ENCODE measurements around the gene LRRC2.
"Not testable (repeated sequence)": the region's sequence is repeated elsewhere in the genome, so short reads cannot be mapped to it uniquely, and the experiment has no call there.

The LRRC2 gene

DNA sequence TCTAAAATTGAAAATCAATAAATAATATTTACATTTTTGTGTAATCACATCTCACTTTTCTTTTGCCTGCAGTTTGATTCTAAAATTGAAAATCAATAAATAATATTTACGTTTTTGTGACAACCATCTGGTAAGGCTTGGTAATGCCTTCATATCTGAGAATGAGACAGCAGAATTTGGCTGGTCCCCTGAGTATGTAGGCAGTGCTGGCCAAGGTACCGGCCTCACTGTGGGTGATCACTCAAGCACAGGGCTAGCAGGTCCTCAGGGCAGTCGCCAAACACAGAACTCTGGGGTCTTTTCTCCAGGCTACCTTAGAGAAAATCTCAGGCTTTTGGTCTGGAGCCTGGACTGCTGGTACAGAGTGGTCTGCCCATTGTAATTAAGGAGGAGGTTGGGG lies 42.1 kb downstream of the LRRC2 start:
- DNase-seq (ENCODE audit: low read depth): no peak

DNA sequence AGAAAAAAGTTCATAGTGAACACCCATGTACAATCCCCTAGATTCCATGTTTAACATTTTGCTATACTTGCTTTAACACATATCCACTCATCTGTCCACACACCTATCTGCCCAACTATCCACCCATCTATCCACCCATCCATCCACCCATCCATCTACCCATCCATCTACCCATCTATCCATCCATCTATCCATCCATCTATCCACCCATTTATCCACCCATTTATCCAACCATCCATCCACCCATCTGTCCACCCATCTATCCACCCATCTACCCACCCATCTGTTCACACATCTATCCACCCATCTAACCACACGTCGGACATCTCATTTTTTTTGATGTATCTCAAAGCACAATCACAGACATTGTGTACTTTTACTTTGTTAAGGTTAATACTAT lies 42.5 kb downstream of the LRRC2 start:
- DNase-seq (ENCODE audit: low read depth): no peak

DNA sequence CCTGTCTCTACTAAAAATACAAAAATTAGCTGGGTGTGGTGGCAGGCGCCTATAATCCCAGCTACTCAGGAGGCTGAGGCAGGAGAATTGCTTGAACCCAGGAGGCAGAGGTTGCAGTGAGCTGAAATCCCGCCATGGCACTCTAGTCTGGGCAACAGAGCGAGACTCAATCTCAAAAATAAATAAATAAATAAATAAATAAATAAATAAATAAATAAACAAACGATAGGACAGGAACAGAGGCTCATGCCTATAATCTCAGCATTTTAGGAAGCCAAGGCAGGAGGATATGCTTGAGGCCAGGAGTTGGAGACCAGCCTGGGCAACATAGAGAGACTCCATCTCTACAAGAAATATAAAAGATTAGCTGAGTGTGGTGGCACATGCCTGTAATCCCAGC lies 43.9 kb downstream of the LRRC2 start:
- not testable (repeated sequence) for DNase-seq (ENCODE audit: low read depth)

DNA sequence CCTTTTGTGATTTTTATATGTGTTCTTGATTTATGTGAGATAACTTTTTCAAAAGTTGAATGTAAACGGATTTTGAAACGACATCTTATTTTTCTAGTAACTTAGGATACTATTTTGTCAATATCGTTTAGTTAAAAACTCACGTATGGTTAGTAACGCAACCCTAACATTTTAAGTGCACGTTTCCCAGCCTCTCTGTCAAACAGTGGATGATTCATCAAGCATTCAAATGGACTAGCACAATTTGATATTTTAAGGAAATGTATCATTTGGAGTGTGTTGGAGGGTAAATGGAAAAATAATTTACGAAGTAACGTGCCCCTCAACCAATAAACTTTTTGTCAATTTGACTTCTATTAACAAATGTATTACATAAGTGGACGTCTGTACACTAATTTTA lies 45.0 kb downstream of the LRRC2 start:
- DNase-seq (ENCODE audit: low read depth): no peak

DNA sequence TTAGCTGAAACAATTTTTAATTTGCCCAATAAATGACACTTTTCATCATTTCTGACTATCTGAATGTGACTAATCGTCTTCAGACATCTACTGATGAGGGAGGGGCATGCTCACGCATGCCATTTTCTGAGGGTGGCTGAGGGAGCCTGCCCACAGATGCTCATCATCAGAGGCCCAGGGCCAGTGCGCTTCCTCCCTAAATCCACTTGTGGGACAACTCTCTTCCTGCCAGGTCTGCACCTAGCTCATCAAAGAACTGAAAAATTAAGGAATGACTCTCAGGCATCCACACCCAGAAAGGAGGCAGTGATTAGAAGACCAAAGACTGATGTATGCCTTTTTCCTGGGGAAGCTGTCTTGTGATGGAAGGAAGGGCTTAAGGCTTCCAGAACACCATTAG lies 45.6 kb downstream of the LRRC2 start:
- DNase-seq (ENCODE audit: low read depth): no peak

DNA sequence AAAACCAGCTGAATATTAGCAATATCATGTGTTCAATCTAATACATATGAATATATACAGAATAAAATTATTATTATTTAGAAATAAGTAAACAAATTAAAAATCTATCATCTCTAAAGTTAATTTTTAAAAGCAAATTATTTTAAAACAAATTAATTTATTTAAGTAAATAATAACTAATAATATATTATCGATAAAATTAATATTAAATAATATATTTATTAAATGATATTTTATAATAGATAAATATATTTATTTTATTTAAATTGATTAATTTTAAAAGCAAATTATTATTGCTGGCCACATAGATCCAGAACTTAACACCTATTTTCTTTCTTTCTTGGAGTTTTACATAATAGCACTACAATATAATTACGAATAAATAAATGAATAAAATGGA lies 46.1 kb downstream of the LRRC2 start:
- no peak for DNase-seq (ENCODE audit: low read depth)

DNA sequence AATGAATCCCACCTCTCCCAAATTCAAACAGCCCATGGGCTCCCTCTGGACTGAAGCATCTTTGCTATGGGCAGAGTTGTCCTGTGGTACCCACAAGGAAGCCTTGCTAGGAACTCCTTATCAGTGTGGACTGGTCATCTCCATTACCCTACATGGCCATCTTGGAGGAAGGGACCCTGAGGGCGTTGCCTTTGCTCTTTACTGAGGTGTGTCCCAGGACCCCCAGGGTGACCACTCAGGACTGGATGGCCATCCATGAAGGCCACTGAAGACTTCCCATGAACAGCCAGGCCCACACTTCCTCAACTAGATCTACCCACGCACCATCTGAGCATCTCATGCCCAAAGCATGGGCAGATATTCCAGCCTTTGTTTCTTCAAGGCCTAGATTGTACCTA lies 48.3 kb downstream of the LRRC2 start:
- no peak for DNase-seq (ENCODE audit: low read depth)

DNA sequence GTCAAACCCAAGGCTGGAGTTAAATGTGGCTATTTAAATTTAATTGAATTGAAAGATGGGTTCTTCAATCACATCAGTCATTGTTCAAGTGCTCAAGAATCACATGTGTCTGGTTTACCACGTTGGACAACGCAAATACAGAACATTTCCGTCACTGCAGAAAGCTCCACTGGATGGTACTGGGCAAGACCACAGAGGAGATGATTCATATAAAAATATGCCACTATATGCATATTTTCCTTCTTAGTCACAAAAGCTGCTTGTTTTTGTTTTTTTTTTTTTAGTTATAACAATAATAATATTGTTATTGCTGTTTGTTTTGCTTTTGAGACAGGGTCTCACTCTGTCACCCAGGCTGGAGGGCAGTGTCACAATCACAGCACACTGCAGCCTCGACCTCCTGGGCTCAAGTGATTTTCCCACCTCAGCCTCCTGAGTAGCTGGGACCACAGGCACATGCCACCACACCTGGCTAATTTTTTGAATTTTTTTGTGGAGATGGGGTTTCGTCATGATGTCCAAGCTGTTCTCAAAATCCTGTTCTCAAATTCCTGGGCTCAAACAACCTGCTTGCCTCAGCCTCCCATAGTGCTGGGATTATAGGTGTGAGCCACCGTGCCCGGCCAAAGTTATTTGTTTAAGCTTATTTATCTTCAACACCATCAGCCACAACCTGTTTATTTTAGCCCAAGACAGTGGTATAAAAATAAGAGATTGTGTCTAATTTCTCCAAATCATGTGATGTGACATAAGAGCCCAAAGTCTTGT lies 48.9 kb downstream of the LRRC2 start:
- no peak for DNase-seq (ENCODE audit: low read depth)

DNA sequence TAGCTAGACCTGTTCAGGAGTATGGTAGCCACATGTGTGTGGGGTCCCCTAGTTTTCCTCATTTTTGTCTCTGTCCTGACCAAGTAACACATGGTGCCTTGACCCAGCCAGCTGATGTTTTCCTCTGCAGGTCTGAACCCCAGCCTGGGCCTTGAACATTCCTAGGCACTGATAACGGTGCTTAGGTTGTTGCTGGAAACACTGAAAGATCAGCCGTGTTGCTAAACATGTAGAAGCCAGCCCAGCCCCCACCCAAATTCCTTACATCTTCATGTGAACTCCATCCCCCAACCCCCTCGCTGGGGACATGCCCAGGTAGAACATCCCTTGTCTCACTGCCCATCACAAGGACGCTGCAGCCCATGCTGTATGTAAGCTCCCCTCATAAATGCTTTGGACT lies 49.6 kb downstream of the LRRC2 start:
- DNase-seq (ENCODE audit: low read depth): no peak

DNA sequence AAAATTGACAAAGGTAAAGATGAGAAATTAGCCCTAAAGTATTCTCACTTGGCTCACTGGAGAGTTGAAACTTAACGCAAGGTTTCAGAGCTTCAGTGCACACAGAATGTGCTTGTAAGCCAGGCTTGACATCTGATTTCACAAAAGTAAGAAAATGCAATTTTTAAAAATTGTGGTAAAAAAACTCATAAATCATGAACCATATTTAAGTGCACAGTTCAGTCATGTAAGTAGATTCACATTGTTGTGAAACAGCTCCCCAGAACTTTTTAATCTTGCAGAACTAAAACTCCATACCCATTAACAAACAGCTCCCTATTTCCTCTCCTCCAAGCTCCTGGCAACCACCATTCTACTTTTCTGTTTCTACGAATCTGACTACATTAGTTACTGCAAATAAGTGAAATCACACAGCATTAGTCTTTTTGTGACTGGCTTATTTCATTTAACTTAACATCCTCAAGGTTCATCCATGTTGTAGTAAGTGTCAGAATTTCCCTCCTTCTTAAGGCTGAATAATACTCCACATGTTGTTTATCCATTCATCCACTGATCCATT lies 53.8 kb downstream of the LRRC2 start:
- no peak for DNase-seq (ENCODE audit: low read depth)

DNA sequence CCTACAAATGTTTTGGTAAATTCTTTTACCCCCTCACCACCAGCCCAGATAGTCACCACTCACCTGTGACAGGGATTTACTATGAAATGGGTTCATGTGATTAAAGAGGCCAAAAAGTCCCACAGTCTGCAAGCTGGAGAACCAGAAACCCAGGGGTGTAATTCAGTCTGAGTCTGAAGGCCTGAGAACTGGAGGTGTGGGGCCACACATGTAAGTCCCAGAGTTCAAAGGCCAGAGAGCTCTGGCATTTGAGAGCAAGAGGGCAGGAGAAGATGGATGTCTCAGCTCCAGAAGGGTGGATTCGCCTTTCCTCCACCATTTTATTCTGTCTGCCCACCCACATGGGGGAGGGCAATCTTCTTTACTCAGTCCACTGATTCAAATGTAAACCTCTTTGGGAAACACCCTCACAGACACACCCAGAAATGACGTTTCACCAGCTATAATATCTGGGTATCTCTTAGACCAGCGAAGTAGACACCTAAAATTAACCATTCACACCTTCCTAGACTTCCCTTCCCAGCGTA lies 56.4 kb downstream of the LRRC2 start:
- no peak for DNase-seq (ENCODE audit: low read depth)

DNA sequence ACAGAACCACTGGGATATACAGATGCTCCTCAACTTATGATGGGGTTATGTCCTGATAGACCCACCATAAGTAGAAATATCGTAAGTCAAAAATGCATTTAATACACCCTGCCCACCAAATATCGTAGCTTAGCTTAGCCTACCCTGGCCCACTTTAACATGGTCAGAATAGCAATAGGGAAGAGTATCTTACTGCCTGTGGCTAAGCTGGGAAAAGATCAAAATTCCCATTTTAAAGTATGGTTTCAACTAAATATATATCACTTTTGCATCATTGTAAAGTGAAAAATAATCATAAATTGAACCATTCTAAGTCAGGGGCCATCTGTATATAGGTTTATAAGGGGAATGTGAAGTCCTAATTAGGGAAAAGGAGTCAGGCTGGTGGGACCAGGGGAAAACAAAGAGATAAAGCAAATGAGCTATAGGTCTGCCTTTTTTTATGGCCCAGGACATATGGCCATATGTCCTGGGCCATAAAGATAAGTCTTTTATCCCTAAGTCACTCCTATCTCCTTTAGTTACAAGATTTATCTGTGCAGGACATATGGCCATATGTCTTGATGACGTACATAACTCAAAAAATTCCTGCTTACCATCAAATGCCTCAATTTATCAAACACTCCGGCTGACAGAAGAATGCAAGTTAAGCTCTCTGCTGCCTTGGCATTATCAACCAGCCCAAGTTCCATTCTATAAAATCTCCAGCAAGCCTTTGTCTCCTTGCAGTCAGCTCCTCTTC lies 57.1 kb downstream of the LRRC2 start:
- DNase-seq (ENCODE audit: low read depth): no peak

DNA sequence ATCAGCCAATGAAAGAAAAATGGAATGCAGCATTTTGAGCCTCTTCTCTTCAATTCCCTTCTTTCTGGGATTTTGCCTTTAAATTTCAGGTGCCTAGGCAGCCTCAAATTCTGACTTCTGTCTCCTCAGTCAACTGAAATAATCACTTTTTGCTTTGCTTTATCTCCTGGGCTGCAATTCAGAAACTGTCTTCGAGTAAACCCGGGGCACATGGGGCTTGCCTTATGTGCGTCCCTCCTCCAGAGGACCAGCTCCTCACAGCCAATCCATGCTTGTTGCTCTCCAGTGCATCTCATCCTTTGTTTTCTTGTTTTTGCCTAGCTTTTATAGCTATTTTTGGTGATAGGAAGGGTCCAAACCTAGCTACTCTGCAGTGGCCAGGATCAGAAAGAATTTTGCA lies 59.6 kb downstream of the LRRC2 start:
- no peak for DNase-seq (ENCODE audit: low read depth)

DNA sequence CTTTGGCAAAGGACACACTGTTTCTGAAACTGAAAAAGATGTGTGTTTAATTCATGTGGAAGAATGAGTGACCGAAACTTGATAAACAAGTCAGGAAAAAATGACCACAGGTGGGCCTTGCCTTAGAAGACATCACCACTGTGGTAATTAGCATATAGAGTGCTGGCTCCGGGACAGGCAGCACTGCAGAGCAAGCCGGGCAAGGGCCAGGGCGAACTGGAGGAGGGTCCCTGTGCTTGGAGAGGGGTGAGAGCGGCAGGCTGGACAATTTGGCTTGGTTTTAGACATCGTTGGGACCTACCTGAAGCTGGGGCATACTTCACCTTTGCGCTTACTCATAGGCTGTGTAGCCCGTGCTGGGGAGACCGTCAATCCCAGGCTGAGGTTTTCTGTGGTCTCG lies 60.1 kb downstream of the LRRC2 start:
- DNase-seq (ENCODE audit: low read depth): no peak

DNA sequence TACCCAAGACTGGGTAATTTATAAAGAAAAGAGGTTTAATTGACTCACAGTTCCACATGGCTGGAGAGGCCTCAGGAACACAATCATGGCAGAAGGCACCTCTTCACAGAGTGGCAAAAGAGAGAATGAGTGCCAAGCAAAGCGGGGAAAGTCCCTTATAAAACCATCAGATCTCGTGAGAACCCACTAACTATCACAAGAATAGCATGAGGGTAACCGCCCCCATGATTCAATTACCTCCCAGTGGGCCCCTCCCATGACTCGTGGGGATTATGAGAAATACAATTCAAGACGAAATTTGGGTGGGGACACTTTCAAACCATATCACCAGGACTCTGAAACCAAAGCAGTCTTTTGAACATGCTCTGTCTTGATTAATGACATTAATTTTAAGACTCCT lies 61.3 kb downstream of the LRRC2 start:
- no peak for DNase-seq (ENCODE audit: low read depth)

DNA sequence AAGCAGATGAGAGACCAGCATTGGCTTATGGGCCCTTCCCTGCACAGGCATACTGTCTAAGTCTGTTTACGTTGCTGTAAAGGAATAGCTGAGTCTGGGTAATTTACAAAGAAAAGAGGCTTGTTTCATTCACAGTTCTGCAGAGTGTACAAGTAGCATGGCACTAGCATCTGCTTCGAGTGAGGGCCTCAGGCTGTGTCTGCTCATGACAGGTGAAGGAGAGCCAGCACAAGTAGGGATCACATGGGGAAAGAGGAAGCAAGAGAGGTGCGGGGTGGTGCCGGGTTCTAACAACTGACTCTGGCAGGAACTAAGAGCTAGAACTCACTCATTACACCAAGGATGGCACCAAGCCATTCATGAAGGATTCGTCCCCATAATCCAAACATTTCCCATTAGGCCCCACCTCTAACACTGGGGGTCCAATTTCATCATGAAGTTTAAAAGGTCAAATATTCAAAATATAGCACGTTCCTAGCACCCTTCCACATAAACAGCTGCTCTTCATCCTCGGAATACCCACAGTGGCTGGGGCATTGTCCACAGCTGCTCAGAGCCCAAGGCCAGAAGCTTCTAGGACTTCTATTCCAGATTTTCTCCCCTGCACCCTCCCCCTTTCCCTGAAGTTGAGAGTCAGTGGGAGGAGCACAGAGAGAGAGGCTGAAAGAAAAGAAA lies 62.8 kb downstream of the LRRC2 start:
- DNase-seq (ENCODE audit: low read depth): no peak

DNA sequence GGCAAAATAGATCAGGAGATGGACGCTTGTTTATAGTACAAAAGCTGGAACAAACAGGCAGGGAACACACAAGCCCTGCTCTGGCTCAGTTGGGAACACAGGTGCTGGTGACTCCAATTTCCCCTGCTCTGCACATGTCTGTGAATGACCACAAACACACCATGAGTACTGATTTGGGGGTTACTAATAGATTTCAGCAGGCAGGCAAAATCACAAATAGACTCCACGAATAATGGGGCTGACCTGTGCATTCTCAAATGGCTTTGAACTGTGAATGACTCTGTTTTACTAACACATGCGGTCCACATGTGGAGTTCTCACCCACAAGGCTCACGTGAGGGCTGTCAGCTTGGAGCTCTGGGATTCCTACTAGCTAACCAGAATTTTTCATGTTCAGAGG lies 64.4 kb downstream of the LRRC2 start:
- no peak for DNase-seq (ENCODE audit: low read depth)

DNA sequence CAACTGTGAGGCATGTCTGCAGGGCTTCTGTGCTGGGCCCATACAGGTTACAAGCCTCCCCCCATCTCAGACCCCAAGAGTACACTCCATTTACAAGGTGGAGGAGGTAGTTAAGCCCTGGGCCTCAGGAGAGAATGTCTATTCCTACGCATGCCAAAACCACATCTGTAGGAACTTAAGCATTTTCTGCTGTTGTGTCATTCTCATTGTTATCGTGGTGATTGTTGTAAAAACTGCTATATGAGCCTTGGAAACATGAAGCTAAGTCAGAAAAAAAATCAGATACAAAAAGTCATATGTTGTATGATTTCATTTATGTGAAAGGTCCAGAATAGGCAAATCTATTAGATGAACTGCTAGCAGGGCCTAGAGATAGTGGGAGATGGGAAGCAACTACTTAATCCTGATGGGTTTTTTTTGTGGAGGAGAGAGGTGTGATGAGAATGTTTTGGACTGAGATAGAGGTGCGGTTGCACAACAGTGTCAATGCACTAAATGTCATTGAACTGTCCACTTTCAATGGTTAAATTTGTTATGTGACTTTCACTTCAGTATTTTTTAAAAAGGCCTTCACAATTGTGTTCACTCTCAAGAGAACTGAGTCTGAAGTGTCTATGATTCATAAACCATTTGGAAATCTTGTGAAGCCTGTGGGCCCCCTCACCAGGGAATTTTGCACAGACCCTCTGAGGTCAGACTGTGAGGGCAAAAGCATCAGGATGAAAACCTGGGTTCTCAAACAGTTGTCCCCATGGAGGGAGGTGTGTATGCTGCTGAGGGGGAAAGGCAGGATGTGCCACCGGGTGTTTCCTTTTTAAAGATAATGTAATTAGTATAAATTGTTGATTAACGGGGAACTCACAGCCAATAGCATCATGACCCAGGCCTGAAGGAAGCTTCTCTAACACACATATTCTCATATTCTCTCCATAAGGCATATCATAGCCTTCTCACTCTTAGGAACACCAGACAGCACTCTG lies 65.2 kb downstream of the LRRC2 start:
- no peak for DNase-seq (ENCODE audit: low read depth)

DNA sequence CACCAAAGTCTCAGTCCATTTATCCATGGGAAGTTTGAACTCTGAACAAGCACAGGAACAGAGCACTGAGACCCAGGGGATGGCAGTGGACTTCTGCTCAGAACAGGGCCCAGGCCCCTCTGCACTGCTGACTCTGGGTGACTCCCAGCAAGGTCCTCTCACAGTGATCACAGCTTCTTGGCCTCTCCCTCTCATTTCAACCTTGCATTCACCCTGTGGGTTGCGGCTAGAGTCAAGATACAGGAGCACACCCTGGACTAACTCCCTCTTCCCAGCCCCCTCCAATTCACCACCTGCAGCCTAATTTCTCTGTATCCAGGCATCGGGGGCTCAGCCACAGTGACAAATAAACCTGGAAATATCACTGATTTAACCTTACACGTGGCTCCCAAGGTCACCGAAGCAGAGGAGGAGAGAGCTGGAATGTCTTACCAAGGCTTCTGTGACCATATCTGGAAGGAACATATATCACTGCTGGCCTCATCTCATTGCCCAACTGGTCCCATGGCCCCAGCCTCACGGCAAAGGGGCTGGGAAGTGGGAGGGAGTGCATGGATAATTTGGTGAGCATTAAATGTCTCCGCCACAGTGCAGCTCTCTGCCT lies 67.1 kb downstream of the LRRC2 start:
- DNase-seq (ENCODE audit: low read depth): no peak

DNA sequence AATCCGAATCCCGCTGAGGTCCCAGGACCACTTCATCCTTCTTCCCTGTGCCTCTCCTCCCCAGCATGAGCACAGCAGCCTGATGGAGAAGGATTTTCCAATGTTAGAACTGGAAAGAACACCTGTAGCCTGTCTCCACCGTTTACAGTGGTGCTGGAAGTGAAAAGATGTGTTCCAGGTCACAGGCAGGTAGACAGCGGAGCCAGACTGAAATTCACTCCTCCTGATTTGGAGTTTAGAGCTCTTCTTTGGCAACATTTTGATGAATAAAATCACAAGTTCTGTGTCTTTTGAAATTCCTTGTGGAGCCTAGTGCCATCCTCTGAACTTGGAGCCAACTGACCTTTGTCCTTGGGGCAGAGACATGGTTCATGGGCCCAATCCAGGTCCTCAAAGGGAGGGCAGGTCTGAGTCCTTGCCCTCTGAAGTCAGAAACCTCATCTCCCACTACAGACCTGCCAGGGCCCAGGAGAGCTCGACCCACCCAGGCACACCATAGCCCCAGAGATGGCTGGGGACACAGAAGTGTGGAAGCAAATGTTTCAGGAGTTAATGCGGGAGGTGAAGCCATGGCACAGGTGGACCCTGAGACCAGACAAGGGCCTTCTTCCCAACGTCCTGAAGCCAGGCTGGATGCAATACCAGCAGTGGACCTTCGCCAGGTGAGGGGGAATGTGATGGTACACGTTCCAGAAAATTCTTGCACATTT lies 68.4 kb downstream of the LRRC2 start, which contains the start of gene RTP3:
Gene RTP3, plus strand, starts transcription at position 421 of the 710 bp plus-strand sequence. Its CDS starts 87 bp downstream, at position 508.
- DNase-seq (ENCODE audit: low read depth): no peak

All from activated T-cell treated with anti-CD3 and anti-CD28 coated beads for 1 hour (primary cell).